ENCODE data around the gene FXR2.

Gene FXR2

DNA sequence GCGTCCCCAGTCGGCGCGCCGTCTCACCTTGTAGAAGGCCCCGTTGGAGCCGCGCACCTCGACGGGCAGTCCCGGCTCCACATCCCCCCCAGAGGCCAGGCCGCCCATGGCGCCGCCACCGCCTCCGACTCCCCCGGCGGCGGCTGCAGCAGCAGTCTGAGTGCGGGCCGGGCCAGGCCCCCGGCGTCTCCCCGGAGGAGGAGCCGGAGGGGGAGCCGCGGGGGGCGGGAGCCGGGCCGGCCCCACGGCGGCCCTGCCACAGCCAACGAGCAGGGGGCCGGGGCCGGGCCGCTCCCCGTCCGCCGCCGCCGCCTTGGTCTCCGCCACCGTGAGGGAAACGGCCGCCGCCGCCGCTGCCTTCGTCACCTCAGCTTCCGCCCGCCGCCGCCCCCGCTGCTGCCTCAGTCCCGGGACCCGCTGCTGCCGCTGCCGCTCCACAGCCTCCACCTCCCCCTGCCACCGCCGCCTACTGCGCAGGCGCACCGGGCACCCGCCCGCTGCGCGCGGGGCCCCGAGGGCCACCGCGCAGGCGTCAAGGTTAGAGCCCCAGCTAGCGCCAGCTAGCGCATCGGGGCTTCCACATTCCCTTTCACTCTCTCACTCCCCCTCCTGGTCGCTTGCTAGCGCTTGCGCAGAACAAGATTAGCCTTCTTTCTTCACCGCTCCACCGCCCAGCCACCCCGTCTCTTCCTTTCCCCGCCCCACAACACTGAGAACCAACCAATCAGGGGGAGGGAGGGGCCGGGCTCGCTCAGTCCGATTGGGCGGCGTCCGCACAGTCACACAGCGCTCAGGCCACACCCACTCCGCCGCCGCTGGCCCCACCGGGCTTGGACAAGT, at the start of gene FXR2:
Gene FXR2 (minus strand): TSS at position 473 of the 840 bp plus-strand sequence. CDS start 365 bp downstream, at position 108.
- TF ChIP-seq, protein P1, sequence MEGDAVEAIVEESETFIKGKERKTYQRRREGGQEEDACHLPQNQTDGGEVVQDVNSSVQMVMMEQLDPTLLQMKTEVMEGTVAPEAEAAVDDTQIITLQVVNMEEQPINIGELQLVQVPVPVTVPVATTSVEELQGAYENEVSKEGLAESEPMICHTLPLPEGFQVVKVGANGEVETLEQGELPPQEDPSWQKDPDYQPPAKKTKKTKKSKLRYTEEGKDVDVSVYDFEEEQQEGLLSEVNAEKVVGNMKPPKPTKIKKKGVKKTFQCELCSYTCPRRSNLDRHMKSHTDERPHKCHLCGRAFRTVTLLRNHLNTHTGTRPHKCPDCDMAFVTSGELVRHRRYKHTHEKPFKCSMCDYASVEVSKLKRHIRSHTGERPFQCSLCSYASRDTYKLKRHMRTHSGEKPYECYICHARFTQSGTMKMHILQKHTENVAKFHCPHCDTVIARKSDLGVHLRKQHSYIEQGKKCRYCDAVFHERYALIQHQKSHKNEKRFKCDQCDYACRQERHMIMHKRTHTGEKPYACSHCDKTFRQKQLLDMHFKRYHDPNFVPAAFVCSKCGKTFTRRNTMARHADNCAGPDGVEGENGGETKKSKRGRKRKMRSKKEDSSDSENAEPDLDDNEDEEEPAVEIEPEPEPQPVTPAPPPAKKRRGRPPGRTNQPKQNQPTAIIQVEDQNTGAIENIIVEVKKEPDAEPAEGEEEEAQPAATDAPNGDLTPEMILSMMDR (IDR thresholded peaks at IDR 0.05) = peak; percentile 85
- no peak for TF ChIP-seq ZFX (IDR thresholded peaks at IDR 0.05; ENCODE audit: borderline replicate concordance)
- peak within 1 kb of the TSS; percentile 91 for H3K27ac ChIP-seq

DNA sequence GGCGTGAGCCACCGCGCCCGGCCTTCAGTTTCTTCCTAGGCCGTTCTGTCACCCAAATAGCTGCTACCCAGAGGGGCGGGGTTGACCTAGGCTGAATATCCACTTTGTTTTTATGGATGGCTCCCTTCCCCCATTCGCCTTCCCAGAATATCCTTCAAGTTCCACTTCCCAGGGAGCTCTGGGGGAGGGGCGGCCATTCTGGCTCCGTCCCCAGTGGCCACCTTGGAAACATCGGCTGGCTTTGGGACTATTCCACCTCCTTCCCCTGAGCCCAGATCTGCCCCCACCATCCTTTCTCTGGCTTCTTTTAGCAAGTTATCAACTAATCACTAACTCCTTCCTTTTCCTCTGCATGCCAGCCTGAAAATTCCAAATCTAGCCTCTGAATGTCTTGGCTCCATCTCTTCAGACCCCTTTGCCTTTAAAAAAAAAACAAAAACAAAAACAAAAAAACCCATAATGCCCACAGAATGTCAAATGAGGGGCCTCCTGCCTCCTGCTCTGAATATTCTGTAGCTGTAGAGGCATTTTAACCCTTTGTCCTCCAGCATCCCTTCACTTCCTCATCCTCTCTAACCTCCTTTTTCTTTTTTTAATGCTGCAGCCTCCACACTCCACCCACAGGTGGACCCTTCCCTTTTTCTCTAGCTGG, 42.4 kb upstream of the FXR2 start:
- no peak for TF ChIP-seq ZFX (IDR thresholded peaks at IDR 0.05; ENCODE audit: borderline replicate concordance)
- TF ChIP-seq, protein P1 (IDR thresholded peaks at IDR 0.05) = no peak
- no peak overlapping the region for H3K27ac ChIP-seq

DNA sequence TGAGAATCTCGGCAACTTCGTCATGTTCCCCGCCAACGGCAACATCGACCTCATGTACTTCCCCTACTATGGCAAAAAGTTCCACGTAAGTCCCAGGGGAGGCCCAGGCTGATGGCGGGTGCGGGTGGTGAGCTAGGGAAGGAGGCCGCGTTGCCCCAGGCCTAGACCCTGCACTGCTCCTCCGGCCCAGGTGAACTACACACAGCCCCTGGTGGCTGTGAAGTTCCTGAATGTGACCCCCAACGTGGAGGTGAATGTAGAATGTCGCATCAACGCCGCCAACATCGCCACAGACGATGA, 40.8 kb upstream of the FXR2 start:
- H3K27ac ChIP-seq = no peak overlapping the region
- TF ChIP-seq ZFX (IDR thresholded peaks at IDR 0.05; ENCODE audit: borderline replicate concordance) = no peak
- TF ChIP-seq, protein P1 (IDR thresholded peaks at IDR 0.05) = no peak

DNA sequence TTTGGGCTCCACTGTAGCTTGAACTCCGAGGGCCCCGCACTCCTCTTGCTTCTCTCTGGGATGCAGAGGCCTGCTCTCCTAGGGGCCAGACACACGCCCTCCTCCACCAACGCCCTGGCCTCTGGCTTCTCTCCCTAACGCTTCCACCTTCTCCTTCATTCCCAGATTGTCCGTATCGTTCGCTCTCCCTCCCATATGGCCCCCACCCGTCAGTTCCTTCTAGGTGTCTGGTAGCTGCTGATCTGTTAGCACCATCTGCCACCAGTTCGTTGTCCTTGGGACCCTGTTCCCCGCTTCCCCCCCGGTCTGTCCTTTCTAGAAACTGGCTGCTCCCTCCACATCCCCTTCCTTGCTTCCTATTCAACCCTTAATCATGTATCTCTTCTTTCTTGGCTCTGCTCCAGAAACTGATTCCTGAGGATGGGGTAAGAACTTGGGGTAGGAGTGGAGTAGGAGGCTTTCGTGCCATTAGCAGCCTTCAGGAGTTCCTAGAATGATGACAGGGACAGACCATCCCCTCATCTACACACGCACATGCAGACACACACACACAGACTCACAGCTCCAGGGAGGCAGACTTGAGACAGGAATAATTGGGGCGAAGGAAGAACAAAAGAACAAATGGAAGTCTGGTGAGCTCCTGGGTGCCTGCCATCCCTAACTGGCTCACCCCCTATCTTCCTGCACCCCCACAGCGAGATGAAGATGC, 40.3 kb upstream of the FXR2 start:
- no peak for TF ChIP-seq ZFX (IDR thresholded peaks at IDR 0.05; ENCODE audit: borderline replicate concordance)
- TF ChIP-seq, protein P1 (IDR thresholded peaks at IDR 0.05) = no peak
- no peak overlapping the region for H3K27ac ChIP-seq

DNA sequence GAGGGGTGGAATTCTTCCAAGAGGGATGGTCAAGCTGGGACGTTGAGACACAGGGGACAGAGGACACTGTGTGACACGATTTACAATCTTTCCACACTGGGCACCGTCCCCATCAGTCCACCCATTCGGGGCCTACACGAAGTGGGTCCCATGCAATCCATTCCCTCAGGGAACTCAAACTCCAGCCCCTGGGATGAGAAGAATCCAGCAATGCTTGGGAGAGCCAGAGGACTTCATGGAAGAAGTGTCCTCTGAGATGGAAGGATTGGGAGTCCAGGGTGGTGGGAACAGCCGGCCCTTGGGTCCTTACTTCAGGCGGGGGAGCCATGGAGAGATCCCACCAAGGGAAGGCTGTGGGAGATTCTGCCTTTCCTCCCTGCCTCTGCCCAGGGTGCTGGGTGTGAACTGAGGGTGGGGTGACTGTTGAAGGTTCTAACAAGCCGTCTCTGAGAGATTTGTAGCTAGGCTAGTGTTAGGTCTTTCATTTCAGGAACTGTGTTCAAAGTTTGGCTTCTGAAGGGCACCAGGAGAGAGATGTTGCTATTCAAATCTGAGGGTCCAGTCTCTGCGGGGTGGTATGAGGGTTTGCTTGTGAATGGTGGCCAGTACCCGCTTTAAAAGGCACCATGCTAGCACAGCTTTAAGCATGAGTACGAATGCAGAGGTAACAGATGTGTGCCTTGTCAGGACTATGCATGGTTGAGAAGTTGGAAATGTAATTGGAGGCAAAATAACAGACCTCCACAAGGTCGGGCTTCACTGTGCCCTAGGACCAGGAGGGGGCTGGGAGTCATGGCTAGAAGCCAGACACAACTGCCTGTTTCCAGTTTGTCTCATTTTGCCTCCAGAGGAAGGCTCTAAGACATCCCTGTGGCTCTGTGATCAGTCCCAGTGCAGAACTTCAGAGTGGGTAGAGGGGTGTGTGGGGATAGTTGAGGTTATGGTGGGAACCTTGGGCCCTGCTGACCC, 38.0 kb upstream of the FXR2 start:
- no peak overlapping the region for H3K27ac ChIP-seq
- TF ChIP-seq, protein P1 (IDR thresholded peaks at IDR 0.05) = no peak
- TF ChIP-seq ZFX (IDR thresholded peaks at IDR 0.05; ENCODE audit: borderline replicate concordance) = no peak

DNA sequence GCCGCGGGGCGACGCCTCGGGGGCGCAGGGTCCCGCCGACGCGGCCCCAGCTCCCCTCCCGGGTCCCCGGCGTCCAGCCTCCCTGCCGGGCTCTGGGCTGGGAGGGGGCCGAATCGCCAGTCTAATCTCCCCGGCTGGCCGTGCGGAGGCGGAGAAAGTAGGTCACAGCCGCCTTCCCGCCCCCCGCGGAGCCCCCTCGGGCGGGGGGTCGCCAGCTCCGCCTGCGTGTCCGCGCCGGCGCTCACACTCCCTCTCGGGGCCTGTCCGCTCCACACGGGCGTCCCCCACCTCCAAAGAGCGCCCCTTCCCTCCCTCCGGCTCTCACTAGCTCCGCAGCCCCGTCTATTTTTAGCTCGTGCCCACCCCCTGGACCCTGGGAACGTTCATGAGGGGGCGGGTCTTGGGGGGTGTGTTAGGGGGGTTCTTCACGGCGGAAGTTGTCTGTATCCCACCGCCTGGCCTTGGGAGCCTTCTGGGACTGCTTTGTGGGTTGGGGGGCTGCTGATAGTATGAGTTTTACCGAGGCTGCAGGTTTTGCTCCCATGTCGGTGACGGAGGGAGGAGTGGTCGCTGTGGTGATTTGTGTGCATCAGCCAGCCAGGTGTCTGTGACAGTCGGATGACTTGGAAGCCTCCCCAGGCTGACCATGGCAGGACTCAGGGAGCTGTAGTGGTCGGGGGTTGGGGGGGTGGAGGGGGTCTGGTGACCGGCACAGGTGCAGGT, 37.1 kb upstream of the FXR2 start:
- TF ChIP-seq, protein P1 (IDR thresholded peaks at IDR 0.05) = no peak
- TF ChIP-seq ZFX (IDR thresholded peaks at IDR 0.05; ENCODE audit: borderline replicate concordance) = no peak
- no peak overlapping the region for H3K27ac ChIP-seq

All from 22Rv1 (cell line).